CD4-positive, alpha-beta memory T cell (primary cell): Measurements from ENCODE around the gene LCN6. TPM values are rescaled to one million over a fixed set of nuclear protein-coding genes. Genes with fewer than 3 reads are reported as not detected.
"Not testable (repeated sequence)": the region's sequence is repeated elsewhere in the genome, so short reads cannot be mapped to it uniquely, and the experiment has no call there.

ENCODE experiments used
- CTCF ChIA-PET: fragments of 350-600 bp; sonication (Branson Sonifier 250); formaldehyde crosslinking; loops from one replicate; lab custom pipeline; 2021; ENCODE audit warnings: inconsistent platforms; ENCODE audit not compliant: partially characterized antibody; lab: Charles Lee
- POLR2A ChIA-PET: fragments of 350-600 bp; sonication (Branson Sonifier 250); formaldehyde crosslinking; loops from one replicate; lab custom pipeline; 2021; ENCODE audit not compliant: partially characterized antibody; lab: Charles Lee
- DNase-seq, 5 donors: peaks; one replicate each; pipeline versions ENCODE4 v3.0.0 to v3.0.0-alpha.2; 2020 to 2022; ENCODE audit warnings: mixed read lengths in 1 of 5
- H3K27ac ChIP-seq: one replicate; pipeline ENCODE4 v1.7.0; 2013; ENCODE audit warnings: low read depth, low read length
- H3K27me3 ChIP-seq: 2 replicates; pipeline ENCODE4 v1.7.0; 2013; ENCODE audit warnings: mild to moderate bottlenecking, low read length, moderate library complexity; ENCODE audit not compliant: insufficient read depth
- H3K36me3 ChIP-seq: 2 replicates; pipeline ENCODE4 v1.7.0; 2013; ENCODE audit warnings: mild to moderate bottlenecking, low read length, moderate library complexity; ENCODE audit not compliant: insufficient read depth
- H3K4me1 ChIP-seq: 2 replicates; pipeline ENCODE4 v1.7.0; 2013; ENCODE audit warnings: mild to moderate bottlenecking, low read length, moderate library complexity; ENCODE audit not compliant: insufficient read depth
- H3K4me3 ChIP-seq, 2 donors: one replicate each; pipeline ENCODE4 v1.7.0; 2013; ENCODE audit warnings: low read length in 2 of 2, mild to moderate bottlenecking in 1 of 2
- H3K9me3 ChIP-seq, 2 donors: one replicate each; pipeline ENCODE4 v1.7.0; 2013; ENCODE audit warnings: low read length in 2 of 2, control low read depth in 1 of 2; ENCODE audit not compliant: control insufficient read depth in 1 of 2
- H3K27ac Mint-ChIP-seq, 7 donors: one replicate each; pipeline ENCODE4 v1.8.0; 2020 to 2021; ENCODE audit warnings: mixed read lengths in 7 of 7, mild to moderate bottlenecking in 6 of 7, inconsistent platforms in 3 of 7, moderate library complexity in 3 of 7
- H3K27me3 Mint-ChIP-seq, 2 donors: one replicate each; pipeline ENCODE4 v1.8.0; 2020 to 2021; ENCODE audit warnings: mixed read lengths in 2 of 2
- H3K36me3 Mint-ChIP-seq, 2 donors: one replicate each; pipeline ENCODE4 v1.8.0; 2020 to 2021; ENCODE audit warnings: mixed read lengths in 2 of 2, inconsistent platforms in 1 of 2, mild to moderate bottlenecking in 1 of 2
- H3K4me1 Mint-ChIP-seq, 4 donors: one replicate each; pipeline ENCODE4 v1.8.0; 2020 to 2021; ENCODE audit warnings: mixed read lengths in 4 of 4, mild to moderate bottlenecking in 1 of 4
- H3K4me3 Mint-ChIP-seq, 8 donors: one replicate each; pipeline ENCODE4 v1.8.0; 2020 to 2021; ENCODE audit warnings: mixed read lengths in 8 of 8, mild to moderate bottlenecking in 7 of 8, moderate library complexity in 6 of 8, inconsistent platforms in 3 of 8
- H3K9me3 Mint-ChIP-seq, 8 donors: one replicate each; pipeline ENCODE4 v1.8.0; 2020 to 2021; ENCODE audit warnings: mixed read lengths in 8 of 8, mild to moderate bottlenecking in 5 of 8, inconsistent platforms in 3 of 8, moderate library complexity in 1 of 8
- intact Hi-C: fragments of 100-400 bp; cut with micrococcal nuclease; formaldehyde crosslinking; loops from one replicate; pipeline ENCODE4 v1.15.1; 2023
- polyA plus RNA-seq, 2 donors: library from polyadenylated mRNA; unstranded; fragments of 300-500 nt; fragmentation: Illumina TruSeq; gene quantifications; one replicate each; pipeline ENCODE4 v1.2.3, GENCODE V29; 2021
- total RNA-seq, 2 experiments: library from RNA; stranded (reverse); gene quantifications; one replicate each; pipeline ENCODE4 v1.2.3, GENCODE V29; 2021

Gene LCN6
- total and polyA plus RNA-seq, 4 experiments from 2014 or later: not detected

DNA sequence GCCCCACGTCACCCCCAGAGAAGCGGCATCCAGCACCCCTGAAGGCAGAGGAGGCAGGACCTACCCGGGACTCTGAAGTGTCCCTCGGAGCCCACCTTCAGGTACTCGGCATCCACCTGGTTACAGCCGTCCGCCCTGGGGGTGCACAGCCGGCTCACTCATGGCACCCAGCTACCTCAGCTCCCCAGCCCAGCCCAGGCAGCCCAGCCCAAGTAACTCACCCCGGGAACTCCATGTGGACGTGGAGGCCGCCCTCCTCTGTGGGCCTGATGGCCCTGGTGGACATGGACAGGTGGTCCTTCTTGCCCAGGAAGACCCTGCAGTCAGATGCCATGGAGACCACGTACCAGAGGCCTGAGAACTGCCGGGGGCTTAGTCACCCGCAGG is 15.3 kb upstream of the LCN6 start:
- Mint-ChIP-seq H3K27ac (no peak overlapping the region), H3K9me3 (no peaks in the 10 kb centered on the region), H3K4me1 (peaks cover 7 to 18% (median 12%) of the 10 kb centered on the region in 4 donors), H3K4me3 (no peak overlapping the region), H3K36me3 (peaks cover 0 to 1% of the 10 kb centered on the region in 2 donors), H3K27me3 (peaks cover 10 to 16% of the 10 kb centered on the region in 2 donors)
- intact Hi-C loops: no loop called here
- Histone ChIP-seq H3K36me3 (no peaks in the 10 kb centered on the region), H3K27ac (no peak overlapping the region), H3K4me1 (peaks cover 5% of the 10 kb centered on the region), H3K27me3 (no peaks in the 10 kb centered on the region), H3K9me3 (no peaks in the 10 kb centered on the region), H3K4me3 (no peak overlapping the region)
- ChIA-PET CTCF (interaction anchor here (0.5 to 1.1 kb wide), 2 partner anchors 14 to 354 kb away, joined by 3 read pairs; no protein-coding TSS in a partner anchor), POLR2A (no interaction called here)
- no peak for DNase-seq

- DNase-seq: peak in 1 of 5 donors; percentile 23
- CTCF ChIA-PET: interaction anchor here (0.5 to 1.1 kb wide), 3 partner anchors 8 to 355 kb away, joined by 3 read pairs; no protein-coding TSS in a partner anchor
- H3K27me3 ChIP-seq: no peaks in the 10 kb centered on the region
- no peak overlapping the region for H3K4me3 ChIP-seq
- H3K4me1 Mint-ChIP-seq: peaks cover 7 to 18% (median 12%) of the 10 kb centered on the region in 4 donors
- H3K9me3 ChIP-seq: no peaks in the 10 kb centered on the region
- intact Hi-C loops: no loop called here
- H3K27ac Mint-ChIP-seq: no peak overlapping the region
- H3K9me3 Mint-ChIP-seq: no peaks in the 10 kb centered on the region
- H3K36me3 Mint-ChIP-seq: peaks cover 0 to 1% of the 10 kb centered on the region in 2 donors
- H3K4me1 ChIP-seq: peaks cover 5% of the 10 kb centered on the region
- peaks cover 9 to 15% of the 10 kb centered on the region in 2 donors for H3K27me3 Mint-ChIP-seq
- no peak overlapping the region for H3K27ac ChIP-seq
- POLR2A ChIA-PET: interaction anchor here (0.6 kb wide), 1 partner anchor 638 kb away, joined by 3 read pairs; no protein-coding TSS in a partner anchor
- H3K4me3 Mint-ChIP-seq: no peak overlapping the region
- H3K36me3 ChIP-seq: no peaks in the 10 kb centered on the region
Observed at GRCh38 chr9:136762915-136763648, 14.8 kb upstream of the LCN6 start.

- Mint-ChIP-seq H3K4me1 (peaks cover 7 to 14% (median 11%) of the 10 kb centered on the region in 4 donors), H3K36me3 (peaks cover 0 to 1% of the 10 kb centered on the region in 2 donors), H3K27me3 (peaks cover 4 to 10% of the 10 kb centered on the region in 2 donors), H3K9me3 (no peaks in the 10 kb centered on the region), H3K27ac (no peak overlapping the region), H3K4me3 (no peak overlapping the region)
- POLR2A ChIA-PET: interaction anchor here (0.6 to 1.2 kb wide), 3 partner anchors 34 to 639 kb away, joined by 3 read pairs; no protein-coding TSS in a partner anchor
- intact Hi-C loops: no loop called here
- peaks cover 5% of the 10 kb centered on the region for H3K4me1 ChIP-seq
- H3K36me3 ChIP-seq: no peaks in the 10 kb centered on the region
- CTCF ChIA-PET: interaction anchor here (0.6 kb wide), 1 partner anchor 9 kb away, joined by 3 read pairs; no protein-coding TSS in a partner anchor
- no peaks in the 10 kb centered on the region for H3K27me3 ChIP-seq
- H3K27ac ChIP-seq: no peak overlapping the region
- no peaks in the 10 kb centered on the region for H3K9me3 ChIP-seq
- no peak for DNase-seq
- H3K4me3 ChIP-seq: no peak overlapping the region
Observed at GRCh38 chr9:136762221-136762691, 13.9 kb upstream of the LCN6 start.

DNA sequence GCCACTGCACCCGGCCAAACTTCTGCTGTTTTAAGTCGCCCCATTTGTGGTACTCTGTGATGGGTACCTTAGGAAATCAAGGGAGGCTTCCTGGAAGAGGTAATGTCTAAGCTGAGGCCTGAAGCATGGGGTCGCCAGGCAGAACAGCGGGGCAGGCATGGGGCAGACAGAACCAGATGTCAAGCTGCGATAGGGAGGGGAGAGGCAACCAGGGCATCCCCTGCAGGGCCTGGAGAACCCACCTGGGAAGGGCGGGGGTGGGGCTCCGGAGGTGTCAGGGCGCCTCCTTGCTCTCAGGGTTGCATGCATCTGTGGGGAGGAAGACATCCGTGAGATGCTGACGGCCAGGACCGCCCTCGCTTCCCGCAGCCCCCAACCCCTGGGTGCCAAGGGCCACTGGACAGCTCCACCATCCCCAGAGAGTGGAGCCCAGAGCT is 13.2 kb upstream of the LCN6 start:
- no peak overlapping the region for H3K4me3 Mint-ChIP-seq
- Histone ChIP-seq H3K36me3 (no peaks in the 10 kb centered on the region), H3K27me3 (no peaks in the 10 kb centered on the region), H3K9me3 (no peaks in the 10 kb centered on the region), H3K4me1 (peaks cover 5% of the 10 kb centered on the region), H3K4me3 (no peak overlapping the region), H3K27ac (no peak overlapping the region)
- ChIA-PET POLR2A (interaction anchor here (0.6 to 1.2 kb wide), 2 partner anchors 33 to 300 kb away, joined by 3 read pairs; no protein-coding TSS in a partner anchor), CTCF (no interaction called here)
- peaks cover 2 to 8% (median 5%) of the 10 kb centered on the region in 4 donors for H3K4me1 Mint-ChIP-seq
- H3K36me3 Mint-ChIP-seq: no peaks in the 10 kb centered on the region
- peaks cover 4% of the 10 kb centered on the region in 2 donors for H3K27me3 Mint-ChIP-seq
- intact Hi-C loops: no loop called here
- no peaks in the 10 kb centered on the region for H3K9me3 Mint-ChIP-seq
- no peak overlapping the region for H3K27ac Mint-ChIP-seq
- no peak for DNase-seq

GRCh38 chr9:136760834-136761544 is 12.7 kb upstream of the LCN6 start:
- not testable (repeated sequence) for DNase-seq, H3K4me3 Mint-ChIP-seq

DNA sequence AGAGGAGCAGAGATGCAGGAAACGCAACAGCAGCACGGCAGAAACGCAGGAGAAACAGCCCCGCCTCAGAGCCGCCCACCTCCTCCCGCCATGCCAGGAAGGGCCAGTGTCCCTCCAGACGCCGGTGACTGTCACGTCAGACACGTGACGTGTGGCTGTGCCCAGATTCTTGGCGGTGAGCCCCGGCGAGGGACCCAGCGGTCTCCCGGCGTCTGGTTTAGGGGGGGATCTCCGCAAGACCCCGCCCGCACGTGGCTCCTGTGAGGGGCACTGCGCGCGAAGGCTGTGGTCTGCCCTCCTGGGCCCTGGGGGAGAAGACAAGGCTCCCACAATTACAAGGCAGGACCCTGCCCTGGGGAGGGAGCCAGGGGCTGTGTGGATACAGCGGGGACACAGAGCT is 12.1 kb upstream of the LCN6 start:
- H3K4me3 Mint-ChIP-seq: no peak overlapping the region
- peak overlapping the region in 1 of 7 donors; percentile 70 for H3K27ac Mint-ChIP-seq
- CTCF ChIA-PET: interaction anchor here (1.3 kb wide), 1 partner anchor 275 kb away, joined by 3 read pairs; no protein-coding TSS in a partner anchor
- no peaks in the 10 kb centered on the region for H3K27me3 ChIP-seq
- H3K4me1 ChIP-seq: no peaks in the 10 kb centered on the region
- POLR2A ChIA-PET: no interaction called here
- H3K36me3 Mint-ChIP-seq: no peaks in the 10 kb centered on the region
- no peak overlapping the region for H3K27ac ChIP-seq
- peaks cover 5 to 7% of the 10 kb centered on the region in 2 donors for H3K27me3 Mint-ChIP-seq
- H3K9me3 ChIP-seq: no peaks in the 10 kb centered on the region
- H3K4me1 Mint-ChIP-seq: peaks cover 0 to 2% (median 1%) of the 10 kb centered on the region in 4 donors
- no peaks in the 10 kb centered on the region for H3K36me3 ChIP-seq
- intact Hi-C loops: no loop called here
- H3K4me3 ChIP-seq: no peak overlapping the region
- H3K9me3 Mint-ChIP-seq: peaks cover 0 to 8% (median 4%) of the 10 kb centered on the region in 8 donors
- no peak for DNase-seq

More at GRCh38 chr9:136760834-136761544, 12.7 kb upstream of the LCN6 start:
- H3K27ac ChIP-seq, H3K4me3 ChIP-seq, H3K9me3 Mint-ChIP-seq, H3K9me3 ChIP-seq, H3K36me3 ChIP-seq, POLR2A ChIA-PET, intact Hi-C loops, H3K27me3 ChIP-seq, H3K4me1 Mint-ChIP-seq, H3K36me3 Mint-ChIP-seq, H3K27me3 Mint-ChIP-seq, H3K4me1 ChIP-seq: not testable (repeated sequence)
- CTCF ChIA-PET: interaction anchor here (1.3 kb wide), 1 partner anchor 274 kb away, joined by 3 read pairs; no protein-coding TSS in a partner anchor
- peak overlapping the region in 1 of 7 donors; percentile 47 for H3K27ac Mint-ChIP-seq
